Activated T-cell treated with anti-CD3 and anti-CD28 coated beads for 1 hour (primary cell): ENCODE measurements around the gene ZDHHC12.

Experiments used
- DNase-seq: peaks from one replicate; pipeline ENCODE4 v3.0.0-alpha.2; 2020; ENCODE audit warnings: low read depth

ZDHHC12 gene

DNA sequence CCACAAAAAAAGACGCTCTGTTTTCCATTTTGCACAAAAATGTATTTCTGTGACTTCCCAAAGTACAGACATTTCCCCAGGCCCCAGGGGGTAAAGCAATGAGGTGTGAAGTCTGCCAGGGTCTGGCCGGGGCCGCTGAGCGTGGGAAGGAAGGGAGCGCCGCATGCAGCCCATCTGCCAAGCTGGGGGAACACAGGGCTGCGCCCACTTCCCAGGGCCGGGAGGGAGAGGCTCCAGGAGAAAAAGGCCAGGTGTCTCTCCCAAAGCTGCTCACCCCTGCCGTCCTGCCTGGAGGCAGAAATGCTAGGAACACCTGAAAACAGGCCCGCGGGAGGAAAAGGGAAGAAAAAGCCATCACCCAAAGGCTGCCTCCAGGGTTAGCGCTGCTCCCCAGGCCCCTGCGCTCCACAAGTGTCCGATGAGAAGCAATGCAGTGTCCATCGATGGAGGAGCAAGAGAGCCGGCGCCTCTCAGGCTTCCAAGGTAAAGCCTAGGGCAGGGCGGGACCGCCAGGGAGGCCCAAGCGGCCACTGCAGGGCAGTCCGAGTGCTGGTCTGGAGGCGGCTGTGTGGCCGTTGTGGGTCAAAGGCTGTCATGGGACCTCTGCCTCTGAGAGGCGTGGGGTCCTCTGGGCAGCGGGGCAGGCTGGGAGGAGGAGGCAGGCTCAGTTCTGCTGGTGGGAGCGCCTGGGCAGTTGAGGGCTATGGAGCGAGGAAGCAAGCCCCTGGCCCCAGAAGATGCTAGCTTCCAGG is 6.0 kb upstream of the ZDHHC12 start:
- no peak for DNase-seq

DNA sequence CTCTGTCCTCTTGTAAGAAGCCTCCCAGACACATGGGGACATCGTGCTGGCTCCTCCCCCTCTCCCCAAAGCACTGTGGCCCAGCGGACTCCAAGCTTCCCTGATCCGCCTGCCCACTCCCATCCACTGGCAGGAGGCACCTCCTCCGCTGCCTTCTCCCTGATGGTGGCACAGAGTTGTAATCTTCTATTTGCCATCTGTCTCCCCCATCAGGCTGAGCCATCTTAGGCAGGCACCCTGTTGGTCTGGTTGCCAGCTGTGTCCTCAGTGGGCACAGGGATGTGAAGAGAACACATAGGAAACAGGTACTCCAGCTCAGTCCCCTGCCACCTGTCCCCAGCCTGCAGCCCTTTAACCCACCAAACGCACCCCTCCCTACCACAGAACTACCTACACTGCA is 5.4 kb upstream of the ZDHHC12 start:
- no peak for DNase-seq

DNA sequence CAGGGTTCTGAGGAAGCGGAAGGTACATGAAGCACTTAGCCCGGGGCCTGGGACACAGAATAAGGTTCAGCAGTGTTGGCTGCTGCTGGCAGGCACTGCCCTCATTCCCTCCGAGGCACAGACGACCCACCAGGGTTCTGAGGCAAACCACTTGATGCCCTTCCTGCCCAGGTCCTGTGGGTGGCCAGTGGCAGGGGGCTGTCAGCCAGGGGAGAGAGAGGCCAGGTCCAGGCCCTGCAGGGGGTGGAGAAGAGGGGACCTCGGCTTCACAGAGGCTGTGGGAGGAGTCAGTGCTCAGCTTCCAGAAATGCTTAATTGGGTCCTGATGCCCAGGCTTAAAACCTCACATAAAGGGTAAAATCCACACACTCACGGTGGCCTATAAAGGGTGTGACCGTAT is 4.4 kb upstream of the ZDHHC12 start:
- no peak for DNase-seq

DNA sequence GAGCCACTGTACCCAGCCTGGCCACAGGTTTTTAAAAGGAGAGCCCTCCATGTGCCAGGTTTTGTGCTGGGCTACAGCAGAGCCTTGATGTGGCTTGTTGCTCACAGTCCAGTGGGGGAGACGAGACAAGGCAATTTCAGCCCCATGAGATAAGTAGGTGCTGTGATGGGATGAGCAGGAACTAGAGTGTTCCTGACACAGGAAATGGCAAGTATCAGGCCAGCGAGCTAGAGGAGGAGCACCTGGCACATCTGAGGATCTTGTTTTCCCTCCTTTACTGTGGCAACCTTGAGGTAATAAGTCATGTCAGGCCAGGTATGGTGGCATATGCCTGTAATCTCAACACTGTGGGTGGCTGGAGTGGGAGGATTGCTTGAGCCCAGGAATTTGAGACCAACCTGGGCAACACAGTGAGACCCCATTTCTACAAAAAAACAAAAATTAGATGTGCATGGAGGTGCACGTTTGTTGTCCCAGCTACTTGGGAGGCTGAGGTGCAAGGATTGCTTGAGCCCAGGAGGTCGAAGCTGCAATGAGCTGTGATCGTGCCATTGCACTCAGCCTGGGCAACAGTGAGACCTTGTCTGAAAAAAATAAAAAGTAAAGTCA is 3.8 kb upstream of the ZDHHC12 start:
- no peak for DNase-seq

DNA sequence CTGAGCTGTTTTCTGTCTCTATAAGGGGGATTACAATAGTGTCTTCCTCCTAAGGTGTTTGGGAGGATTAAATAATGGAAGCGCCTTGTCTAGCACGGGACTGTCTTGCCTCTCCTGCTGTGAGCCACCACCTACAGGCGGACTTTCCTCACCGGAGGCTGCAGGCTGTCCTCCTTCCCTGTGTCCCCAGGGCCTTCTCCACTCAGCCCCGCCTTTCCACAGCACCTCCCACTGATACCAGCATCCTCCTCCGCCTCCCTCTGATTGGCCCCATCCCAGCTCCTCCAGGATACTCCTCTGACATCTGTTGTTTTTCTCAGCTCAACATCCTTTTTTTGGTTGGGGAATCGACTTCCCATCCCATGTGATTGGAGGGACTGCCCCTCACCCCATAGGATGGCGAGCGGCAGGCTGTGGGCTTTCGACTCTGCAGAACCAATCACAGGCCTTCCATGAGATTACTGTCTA is 851 bp upstream of the ZDHHC12 start:
- no peak for DNase-seq

DNA sequence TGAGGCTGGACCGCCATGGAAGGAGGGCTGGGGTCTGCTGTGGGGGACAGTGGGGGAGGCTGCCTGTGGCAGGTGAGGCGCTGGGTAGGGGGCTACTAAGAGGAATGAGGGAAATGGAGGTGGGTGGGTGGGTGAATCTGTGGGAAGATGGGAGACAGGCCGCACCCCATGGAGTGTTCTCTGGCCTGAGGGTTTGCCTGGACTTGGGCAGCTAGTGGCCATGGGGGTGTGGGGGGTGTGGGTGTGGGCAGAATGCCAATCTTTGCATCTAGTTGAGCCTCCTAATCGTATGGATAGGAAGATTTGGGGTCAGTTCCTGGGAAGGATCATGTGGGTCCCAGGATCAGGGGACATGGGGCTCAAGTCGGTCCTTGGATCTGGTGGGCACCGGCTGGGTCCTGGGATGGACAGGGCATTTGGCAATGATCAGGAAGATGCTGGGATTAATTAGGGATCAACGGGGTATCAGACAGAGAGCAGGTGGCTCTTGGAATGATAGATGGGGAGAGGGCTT is 518 bp downstream of the ZDHHC12 start:
- DNase-seq, result no peak

DNA sequence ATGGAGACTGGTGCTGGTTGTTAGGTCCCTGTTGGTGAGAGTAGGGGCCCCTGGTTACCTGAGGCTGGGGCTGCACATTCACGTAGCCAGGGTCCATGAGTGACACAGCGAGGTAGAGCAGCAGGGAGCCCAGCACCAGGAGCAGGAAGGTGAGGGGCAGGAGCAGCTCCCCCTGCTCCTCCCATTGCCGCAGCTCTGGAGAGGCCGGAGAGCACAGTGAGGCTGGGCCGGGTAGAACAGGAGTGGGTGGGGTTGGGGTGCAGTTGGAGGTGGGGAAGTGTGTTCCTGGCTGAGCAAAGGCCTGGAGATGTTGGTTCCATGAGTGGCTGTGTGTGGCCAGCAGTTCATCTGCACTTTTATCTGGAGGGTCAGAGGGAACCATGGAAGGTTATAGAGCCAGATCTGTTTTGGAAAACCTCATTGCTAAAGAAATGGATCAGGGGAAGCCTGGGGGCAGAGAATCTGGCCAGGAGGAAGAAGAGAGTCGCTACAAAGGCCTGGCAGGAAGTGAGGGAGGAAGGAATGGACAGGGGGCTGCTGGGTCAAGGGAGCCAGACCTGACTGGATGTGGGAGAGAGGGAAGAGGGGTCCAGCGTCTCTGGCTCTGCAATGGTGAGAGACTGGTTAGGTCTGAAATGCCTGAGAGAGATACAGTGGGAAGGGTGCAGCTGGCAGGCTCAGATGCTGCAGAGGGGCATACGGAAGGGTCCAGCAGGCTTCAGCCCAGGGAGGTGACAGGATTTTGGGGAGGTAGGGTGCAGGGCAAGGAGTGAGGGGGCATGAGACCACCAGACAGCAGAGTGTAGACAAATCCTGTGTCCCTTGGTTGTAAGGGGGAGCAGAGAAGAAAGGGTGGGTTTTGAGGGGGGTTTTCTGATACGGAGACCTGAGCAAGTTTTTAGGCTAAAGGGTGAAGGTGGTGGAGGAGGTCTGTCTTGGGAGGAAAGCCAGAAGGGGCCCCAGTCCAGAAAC is 1.3 kb downstream of the ZDHHC12 start:
- DNase-seq, result no peak

DNA sequence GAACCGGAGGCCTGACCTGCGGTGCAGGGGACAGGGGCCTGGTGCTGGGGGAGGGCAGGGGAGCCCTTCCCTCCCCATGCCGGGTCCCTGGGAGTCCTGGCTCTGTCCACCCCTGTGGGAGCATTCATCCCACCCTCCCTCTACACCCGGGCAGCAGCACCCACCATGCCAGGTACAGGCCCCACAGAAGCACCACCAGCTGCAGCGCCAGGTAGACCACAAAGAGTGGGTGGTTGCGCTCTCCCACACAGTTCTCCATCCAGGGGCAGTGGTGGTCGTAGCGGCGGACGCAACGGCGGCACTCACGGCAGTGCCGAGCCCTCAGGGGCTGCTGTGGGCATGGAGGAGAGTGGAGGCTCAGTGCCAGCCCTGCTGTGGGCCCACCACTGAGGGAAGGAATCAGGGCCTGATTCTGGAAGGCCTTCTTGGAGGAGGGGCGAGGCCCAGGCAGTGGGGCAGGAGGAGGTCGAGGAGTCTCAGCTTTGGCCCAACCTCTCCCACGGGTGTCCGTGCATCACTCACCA is 2.4 kb downstream of the ZDHHC12 start:
- DNase-seq, result no peak

DNA sequence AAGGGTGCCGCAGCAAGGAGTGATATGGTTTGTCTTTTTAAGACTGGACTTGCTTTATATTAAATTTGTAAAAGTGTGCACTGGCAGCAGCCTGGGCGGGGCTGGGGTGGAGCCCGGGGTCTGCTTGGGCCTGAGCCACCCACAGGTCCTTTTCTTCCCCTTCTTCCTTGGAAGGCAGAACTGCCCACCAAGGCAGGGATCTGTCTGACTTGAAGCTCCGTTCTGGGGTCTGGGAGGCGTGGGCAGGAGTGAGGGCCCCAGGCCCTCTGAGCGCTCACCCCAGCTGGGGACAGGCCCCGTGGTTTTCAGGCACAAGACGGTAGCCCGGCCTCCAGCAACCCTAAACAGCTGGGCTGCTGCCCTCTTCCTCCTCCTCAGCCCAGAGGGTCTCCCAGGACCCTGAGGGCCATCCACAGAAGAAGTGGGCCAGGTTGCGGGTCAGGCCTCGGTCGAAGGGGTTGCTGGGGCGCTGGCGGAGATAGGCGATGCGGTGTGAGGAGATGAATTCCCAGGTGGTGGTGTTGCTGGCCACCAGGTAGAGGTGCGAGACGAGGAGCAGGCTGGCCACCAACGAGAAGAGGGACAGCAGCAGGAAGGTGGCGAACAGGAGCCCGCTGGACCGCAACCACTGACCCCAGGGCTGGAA is 3.0 kb downstream of the ZDHHC12 start:
- no peak for DNase-seq

DNA sequence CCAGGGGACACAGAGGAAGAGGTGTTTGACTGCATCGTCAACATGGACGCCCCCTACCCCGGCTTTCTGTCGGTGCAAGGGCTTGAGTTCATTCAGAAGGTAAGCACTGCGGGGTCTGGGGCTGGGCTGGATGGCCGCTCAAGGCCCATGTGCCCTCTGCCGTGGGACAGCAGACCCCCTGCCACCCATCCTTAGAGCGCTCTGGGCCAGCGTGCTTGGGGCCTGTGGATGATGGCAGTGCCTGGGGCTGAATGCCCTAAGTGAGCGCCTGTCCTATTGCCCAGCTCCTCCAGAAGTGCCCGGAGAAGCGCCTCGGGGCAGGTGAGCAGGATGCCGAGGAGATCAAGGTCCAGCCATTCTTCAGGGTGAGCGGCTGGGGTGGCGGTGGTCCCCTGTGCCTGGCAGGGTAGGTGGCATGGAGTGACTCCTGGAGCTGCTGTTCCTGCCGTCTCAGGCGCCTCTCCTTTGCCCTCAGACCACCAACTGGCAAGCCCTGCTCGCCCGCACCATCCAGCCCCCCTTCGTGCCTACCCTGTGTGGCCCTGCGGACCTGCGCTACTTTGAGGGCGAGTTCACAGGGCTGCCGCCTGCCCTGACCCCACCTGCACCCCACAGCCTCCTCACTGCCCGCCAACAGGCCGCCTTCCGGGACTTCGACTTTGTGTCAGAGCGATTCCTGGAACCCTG is 3.9 kb downstream of the ZDHHC12 start:
- DNase-seq, result no peak

DNA sequence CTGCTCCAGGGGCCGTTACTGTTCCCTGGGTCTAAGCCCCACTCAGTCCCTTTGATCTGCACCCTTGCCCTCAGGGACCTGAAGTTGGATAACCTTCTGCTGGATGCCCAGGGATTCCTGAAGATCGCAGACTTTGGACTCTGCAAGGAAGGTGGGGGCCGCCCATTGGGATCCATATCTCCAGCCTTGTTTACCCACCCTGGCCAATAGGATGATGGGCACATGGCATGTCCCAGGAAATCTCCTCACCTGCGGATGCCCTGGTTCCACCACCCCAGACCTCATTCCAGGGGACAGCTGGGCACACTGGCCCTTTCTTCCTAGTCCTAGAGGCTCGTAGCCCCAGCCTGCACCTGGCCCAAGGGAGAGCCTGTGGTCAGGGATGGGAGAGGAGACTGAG is 5.5 kb downstream of the ZDHHC12 start:
- no peak for DNase-seq

DNA sequence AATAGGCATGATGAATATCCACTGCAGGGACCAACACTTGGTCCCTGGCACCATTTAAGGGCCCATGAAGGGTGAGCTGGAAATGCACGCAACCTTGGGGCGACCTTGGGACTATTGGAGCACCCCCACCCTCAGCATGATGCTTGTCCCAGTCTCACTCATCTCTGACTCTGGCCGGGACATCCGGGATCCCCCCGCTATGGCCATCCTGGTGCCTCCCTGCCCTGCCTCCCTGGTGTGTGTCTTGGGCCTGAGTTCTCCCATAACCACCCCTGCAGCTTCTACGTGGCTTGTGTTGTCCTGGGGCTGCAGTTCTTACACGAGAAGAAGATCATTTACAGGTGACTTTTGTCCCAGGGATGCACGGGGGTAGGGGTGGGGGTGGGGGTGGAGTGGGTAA is 5.9 kb downstream of the ZDHHC12 start:
- no peak for DNase-seq

DNA sequence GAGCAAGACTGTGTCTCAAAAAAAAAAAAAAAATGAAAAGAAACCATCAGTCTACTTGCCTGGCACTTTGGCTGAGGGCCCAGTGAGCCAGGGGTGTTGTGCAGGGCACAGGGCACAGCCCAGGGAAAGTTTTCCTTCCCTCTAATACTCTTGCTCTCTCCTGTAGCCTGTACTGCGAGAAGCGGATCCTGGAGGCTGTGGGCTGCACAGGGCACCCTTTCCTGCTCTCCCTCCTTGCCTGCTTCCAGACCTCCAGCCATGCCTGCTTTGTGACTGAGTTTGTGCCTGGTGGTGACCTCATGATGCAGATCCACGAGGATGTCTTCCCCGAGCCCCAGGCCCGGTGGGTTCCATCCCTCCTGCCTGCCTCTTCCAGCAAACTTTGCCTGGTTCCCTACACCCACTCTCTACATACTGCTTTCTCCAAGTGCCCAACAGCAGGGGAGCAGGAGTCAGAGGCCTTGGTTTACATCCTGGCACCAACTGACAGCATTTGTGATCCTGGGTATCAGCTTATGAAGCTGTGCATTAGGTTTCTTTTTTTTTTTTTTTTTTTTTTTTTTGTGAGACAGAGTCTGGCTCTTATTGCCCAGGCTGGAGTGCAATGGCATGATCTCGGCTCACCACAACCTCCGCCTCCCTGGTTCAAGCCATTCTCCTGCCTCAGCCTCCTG is 7.2 kb downstream of the ZDHHC12 start:
- no peak for DNase-seq

DNA sequence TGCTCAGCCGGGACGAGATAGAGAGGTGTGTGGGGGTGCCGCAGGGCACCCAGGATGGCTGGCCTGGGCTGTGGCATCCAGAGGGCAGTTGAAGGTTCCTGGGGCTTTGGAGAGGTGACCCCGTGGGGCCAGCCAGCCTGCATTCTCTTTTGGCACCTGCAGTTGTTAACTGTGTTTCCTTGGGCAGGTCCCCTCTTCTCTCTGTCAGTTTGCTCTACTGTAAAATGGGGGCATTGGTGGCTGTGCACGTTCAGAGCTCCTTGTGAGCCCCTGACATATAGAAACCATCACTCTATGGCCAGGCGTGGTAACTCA is 8.5 kb downstream of the ZDHHC12 start:
- no peak for DNase-seq

DNA sequence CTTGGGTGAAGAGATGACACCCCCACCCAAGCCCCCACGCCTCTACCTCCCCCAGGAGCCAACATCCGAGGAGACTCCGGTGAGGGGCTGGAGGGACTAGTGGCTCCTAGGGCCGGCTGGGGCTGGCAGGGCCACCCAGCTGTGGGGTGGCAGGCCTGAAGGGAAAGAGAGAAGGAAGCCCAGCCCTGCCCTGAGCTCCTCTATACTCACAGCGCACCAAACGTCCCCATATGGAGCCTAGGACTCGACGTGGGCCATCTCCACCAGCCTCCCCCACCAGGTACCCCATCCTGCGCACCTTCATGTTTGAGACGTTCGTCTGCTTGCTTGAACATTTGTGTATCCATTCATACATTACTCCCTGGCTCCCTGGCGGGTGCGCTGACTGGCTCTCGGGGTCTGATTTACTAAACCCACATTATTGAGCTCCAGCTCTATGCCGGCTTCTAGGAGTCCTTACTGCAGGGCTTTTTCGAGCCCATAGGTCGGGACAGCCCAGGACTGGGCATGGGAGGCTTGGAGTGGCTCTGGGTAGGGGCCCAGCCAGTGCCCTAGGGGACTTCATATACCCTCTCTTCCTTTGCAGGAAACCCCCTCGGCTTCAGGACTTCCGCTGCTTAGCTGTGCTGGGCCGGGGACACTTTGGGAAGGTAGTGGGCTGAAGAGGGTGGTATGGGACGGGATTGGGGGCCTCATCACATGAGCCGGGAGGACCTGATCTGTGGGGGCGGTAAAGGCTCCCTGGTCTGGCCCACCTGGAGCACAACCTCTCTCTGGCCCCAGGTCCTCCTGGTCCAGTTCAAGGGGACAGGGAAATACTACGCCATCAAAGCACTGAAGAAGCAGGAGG is 9.1 kb downstream of the ZDHHC12 start:
- DNase-seq, result no peak

DNA sequence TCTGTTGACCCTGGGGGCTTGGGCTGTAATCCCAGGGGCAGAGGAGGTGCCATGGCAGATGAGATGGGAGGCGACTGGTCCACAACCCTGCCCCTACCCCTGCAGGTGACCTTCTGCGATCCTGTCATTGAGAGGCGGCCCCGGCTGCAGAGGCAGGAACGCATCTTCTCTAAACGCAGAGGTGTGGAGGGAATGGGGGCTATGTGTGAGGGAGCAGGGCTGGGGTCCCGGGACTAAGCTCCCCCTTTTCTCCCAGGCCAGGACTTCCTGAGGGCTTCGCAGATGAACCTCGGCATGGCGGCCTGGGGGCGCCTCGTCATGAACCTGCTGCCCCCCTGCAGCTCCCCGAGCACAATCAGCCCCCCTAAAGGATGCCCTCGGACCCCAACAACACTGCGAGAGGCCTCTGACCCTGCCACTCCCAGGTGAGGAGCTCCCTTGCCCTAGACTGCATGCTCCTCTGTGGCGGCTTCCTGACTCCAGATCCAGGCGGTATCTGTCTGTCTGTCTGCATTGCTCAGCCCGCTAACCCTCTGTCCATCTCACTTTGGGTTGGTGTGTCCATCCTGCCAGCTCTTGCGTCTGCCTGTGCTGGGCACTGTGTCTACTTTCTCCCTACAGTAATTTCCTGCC is 9.9 kb downstream of the ZDHHC12 start:
- DNase-seq, result no peak

DNA sequence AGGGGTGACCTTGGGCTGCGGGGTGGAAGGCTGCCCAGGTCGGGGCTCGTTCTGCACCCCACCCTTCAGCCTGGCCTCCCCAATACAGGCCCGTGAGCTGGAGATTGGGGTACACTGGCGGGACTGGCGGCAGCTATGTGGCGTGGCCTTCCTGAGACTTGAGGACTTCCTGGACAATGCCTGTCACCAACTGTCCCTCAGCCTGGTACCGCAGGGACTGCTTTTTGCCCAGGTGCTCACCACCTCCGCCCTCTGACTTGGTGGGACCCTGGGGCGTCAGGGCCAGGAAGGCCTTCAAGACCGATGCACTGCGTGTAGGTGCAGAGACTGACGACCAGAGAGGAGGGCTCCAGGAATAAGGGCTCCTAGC is 10.5 kb downstream of the ZDHHC12 start:
- DNase-seq, result no peak

DNA sequence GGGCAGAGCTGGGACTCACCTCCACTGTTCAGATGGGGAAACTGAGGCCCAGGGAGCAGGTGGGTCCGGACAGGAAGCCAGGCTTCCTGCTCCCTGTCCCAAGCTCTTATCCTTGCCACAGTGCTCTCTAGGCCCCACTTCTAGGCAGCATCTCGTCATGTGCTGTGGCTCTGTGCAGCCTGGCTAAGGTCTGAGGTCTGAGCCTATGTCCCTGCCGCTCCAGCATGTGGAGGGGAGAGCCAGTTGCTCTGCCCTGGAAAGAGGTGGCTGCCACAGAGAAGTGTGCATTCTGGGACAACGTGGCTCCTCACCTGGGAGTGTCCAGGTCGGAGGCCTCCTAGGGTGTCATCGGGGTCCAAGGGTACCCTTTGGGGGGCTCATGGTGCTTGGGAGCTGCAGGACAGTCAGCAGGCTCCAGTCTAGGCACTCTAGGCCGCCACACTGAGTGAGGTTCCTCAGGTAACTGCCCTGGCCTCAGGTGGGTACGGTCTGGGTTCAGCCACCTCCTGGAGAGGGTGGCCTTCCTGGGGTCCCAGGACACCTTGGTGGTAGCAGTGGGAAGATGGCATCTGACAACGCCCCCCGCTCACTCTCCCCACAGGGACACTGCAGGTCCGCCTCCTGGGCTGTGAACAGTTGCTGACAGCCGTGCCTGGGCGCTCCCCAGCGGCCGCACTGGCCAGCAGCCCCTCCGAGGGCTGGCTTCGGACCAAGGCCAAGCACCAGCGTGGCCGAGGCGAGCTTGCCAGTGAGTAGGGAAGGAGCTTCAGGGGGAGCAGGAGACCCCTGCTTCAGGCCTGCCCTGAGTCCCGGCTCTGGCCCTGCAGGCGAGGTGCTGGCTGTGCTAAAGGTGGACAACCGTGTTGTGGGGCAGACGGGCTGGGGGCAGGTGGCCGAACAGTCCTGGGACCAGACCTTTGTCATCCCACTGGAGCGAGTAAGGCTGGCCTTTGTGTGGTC is 11.2 kb downstream of the ZDHHC12 start:
- no peak for DNase-seq
